CD4-positive, alpha-beta T cell treated with Interleukin-17A for 1 hour (primary cell): ENCODE results near the gene INPP5A.
"Not testable (repeated sequence)": the region's sequence is repeated elsewhere in the genome, so short reads cannot be mapped to it uniquely, and the experiment has no call there.

Source experiments
- DNase-seq: peaks from one replicate; pipeline ENCODE4 v3.0.0-alpha.2; 2020

Gene INPP5A

GRCh38 chr10:132665946-132666704 lies 128.5 kb downstream of the INPP5A start:
- no peak for DNase-seq

DNA sequence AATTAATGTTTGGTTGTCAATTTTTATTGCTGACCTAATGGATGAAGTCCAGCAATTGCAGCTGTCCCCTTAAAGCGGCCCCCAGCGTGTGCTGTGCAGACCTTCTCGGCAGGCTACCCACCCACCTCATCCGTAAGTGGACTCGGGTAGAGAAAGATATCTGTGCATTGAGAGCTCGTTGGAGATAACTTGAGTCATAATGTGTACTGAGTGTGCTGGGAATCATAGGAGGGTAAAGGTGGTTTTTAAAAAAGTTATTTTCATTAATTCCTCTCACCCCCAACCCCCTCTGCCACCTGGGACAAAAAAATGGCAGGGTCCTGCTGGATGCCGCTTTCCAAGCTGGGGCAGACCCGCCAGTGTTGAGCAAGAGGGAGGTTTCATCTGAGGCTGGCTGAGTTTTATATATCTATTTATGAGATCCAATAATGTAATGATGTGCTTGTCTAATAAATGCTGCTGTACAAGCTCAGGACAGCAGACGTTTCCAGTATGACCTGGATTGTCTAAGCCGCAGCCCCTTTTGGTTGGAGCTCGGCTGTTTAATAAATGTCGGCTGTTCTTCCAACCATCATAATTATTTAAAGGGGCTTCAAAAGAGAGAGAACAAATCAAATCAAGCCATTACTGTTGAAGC lies 129.2 kb downstream of the INPP5A start:
- no peak for DNase-seq

GRCh38 chr10:132667342-132668047 lies 129.9 kb downstream of the INPP5A start:
- DNase-seq, result no peak

- no peak for DNase-seq
Observed at GRCh38 chr10:132668048-132668394, 130.4 kb downstream of the INPP5A start.

- no peak for DNase-seq
Observed at GRCh38 chr10:132669208-132669861, 131.7 kb downstream of the INPP5A start.

GRCh38 chr10:132670546-132671227 lies 133.1 kb downstream of the INPP5A start:
- DNase-seq, result no peak

DNA sequence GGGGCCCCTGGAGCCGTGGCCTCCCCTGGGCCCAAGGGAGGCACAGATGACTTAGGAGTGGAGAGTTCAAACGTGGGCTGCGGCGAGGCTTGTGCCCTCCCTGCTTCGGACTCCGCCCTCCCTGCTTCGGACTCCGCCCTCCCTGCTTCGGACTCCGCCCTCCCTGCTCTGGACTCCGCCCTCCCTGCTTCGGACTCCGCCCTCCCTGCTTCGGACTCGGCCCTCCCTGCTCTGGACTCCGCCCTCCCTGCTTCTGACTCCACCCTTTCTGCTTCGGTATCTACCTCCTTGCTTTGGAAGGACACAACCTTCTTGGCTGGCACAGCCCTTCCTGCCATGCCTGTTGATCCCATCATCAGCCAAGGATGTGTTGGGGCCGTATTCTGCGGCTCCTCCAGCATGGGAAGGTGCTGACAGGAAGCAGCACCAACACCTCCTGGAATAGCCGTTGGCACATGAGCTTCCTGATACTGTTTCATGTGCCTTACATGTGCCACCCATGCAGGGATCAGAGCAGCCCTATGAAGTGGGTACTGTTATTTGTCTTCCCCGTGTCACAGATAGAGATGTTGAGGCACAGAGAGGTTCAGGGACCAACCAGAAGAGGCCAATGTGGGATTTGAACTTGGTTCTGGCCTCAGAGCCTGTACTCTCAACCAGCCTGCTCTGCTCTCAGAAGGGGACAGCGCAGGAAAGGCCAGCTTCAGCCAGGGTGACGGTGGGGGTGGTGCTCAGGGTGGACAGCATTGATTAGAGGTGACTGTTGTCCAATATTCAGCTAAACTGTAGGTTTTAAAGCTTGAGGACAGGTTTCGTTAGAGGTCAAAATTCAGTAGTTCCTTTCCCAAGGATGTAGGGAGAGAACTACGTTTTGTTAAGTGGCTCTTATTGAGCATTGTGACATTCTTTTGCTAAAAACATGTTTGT lies 133.9 kb downstream of the INPP5A start:
- no peak for DNase-seq

DNA sequence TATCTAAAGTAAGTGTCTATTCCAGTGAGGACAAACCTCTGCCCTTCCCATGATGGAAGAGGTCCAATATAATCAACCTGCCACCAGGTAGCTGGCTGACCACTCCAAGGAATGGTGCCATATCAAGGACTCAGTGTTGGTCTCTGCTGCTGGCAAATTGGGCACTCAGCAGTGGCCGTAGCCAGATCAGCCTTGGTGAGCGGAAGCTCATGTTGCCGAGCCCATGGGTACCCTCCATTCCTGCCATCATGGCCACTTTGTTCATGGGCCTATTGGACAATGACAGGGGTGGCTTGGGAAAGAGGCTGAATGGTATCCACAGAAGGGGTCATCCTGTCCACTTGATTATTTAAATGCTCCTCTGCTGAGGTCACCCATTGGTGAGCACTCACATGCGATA lies 136.2 kb downstream of the INPP5A start:
- not testable (repeated sequence) for DNase-seq

DNA sequence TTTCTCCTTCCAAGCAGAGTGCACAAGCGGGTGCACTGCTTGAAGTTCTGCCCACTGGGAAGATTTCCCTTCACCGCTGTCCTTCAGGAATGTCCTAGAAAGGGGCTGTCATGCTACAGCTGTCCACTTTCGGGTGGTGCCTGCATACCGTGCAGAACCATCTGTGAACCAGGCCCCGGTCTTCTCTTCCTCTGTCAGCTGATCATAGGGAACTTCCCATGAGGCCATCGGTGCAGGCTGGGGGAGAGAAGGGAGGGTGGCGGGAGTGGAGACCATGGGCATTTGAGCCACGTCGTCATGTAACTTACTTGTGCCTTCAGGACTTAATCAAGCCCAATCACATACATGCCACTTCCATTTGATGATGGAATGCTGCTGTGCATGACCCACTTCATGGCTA lies 136.7 kb downstream of the INPP5A start:
- no peak for DNase-seq

DNA sequence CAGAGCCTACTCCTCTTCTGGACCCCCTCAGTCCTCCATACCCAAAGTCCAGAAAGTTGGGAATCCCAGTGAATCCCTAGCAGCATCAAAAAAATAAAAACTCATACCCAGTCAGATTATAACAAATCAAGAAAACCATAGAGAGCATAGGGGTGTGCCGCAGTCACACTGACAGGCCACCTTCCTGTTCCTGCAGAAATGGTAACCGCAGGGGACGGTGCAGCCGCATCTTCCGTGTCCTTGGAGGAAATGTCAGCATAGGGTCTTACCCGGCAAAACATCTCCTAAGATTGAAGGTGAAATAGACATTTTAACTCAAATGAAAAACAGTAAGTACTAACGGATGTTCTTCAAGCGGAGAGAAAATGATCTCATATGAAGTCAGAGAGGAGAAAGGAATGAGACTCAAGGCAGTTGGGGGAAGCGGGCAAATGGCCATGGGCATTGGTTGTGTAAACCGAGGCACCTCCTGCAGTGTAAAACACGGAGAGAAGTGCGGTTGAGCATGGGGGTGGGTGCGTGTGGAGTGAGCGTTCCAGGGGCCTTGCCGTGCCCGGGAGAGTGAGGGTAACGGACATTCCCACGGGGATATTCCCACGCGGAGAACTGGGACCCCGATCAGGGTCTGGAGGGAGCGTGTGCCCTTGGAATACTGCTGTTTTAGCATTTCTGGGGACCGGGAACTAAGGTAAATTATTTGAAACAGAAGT lies 137.6 kb downstream of the INPP5A start:
- no peak for DNase-seq

DNA sequence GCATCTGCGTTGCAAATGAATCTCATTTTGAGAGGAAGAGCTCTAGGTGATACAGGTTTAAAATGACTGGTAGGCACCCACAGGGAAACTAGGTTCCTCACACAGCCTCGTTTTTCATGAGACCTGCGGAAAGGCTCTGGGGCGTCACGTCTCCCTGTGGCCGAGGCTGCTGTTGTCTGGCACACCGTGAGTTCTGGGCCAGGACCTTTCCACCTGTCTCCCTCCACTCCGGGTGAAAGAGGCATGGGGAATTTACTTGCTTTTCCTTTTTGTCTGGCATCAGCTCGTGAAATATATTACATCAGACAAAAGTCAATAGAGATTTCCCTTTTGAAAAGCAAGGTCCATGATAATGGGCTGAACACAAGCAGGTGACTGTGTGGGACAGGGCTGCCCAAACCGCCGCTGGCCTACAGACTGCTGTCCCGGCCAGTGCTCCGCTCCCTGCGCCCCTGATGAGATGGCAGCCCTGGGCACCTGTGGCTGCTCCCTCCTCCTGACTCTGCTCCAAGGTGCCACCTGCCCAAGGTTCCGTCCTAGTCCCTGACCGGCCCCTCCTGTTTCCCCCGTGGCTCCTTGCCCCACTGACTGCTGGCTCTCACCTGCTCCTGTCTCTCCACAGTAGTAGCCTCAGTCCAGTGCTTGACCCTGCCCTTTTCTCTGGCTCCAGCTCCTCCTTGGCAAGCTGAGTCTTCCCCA lies 138.8 kb downstream of the INPP5A start:
- DNase-seq, result no peak

- no peak for DNase-seq
Observed at GRCh38 chr10:132677096-132677472, 139.5 kb downstream of the INPP5A start.

GRCh38 chr10:132677473-132678227 lies 140.1 kb downstream of the INPP5A start:
- DNase-seq, result no peak

DNA sequence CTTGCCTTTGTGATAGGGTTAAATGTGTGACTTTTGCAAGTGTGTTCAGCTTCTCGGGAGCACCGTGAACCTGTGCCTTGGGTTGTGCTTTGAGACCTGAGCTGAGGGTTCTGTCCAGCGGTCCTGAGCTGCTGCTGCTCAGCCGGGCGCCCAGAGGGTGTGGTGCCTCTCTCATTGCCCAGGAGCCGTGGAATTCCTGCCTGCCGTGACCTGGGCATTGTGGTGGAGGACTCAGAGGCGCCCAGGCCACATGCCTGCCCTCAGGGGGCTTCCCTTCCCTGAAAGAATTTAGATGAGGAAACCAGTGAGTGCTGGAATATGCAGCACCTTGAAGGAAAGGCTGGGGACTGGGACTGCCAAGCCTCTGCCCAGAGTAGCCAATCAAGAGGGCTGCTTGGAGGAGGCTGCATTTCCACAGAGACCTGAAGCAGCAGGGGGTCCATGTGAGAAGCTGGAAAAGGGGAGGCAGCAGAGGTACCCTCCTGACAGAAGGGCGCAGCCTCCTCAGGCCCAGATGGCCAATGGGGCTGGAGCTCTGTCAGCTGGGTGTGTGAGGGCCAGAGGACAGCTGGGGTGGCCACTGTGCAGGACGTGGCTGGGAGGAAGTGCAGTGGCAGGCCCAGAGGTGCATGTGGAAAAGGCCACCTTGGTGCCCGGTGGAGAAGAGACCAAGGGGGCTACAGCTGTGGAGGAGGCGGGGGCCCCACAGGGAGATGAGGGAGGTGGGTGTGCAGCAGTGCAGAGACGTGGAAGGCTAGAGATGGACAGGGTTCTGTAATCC lies 141.0 kb downstream of the INPP5A start:
- no peak for DNase-seq

GRCh38 chr10:132679217-132679595 lies 141.6 kb downstream of the INPP5A start:
- no peak for DNase-seq

DNA sequence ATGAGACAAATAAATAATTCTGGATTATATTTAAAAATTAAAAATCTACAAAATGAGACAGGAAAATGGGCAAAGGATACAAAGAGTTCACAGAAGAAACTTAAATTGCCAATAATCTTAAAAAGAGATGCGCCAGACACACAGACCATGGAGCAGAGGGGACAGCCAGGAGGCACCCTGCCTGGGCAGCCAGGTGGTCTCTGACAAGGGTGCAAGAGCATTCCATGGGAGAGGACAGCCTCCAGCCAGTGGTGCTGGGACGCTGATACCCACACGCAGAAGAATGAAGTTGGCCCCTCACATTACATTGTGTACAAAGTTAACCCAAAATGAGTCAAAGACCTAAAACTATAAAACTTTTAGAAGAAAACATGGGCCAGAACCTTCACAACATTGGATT lies 142.1 kb downstream of the INPP5A start:
- DNase-seq, result no peak

DNA sequence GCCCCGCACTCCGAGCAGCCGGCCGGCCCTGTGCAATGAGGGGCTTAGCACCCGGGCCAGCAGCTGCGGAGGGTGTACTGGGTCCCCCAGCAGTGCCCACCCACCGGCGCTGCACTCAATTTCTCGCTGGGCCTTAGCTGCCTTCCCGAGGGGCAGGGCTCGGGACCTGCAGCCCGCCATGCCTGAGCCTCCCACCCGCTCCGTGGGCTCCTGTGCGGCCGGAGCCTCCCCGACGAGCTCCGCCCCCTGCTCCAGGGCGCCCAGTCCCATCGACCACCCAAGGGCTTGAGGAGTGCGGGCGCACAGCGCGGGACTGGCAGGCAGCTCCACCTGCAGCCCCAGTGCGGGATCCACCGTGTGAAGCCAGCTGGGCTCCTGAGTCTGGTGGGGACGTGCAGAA lies 143.2 kb downstream of the INPP5A start:
- DNase-seq, result not testable (repeated sequence)

- no peak for DNase-seq
Observed at GRCh38 chr10:132681858-132682755, 144.5 kb downstream of the INPP5A start.
